NCI-H345 treated with DMSO at 0.1 percent for 48 hours (cell line): ENCODE data around the gene SF3B2.
"Not testable (repeated sequence)": the region's sequence is repeated elsewhere in the genome, so short reads cannot be mapped to it uniquely, and the experiment has no call there.

Source experiments
- DNase-seq: peaks from one replicate; lab custom pipeline; 2025; ENCODE audit not compliant: unreplicated experiment; lab: John Stamatoyannopoulos, UW

SF3B2 gene

GRCh38 chr11:66106786-66107599 is 54.8 kb downstream of the SF3B2 start:
- DNase-seq = no peak

- no peak for DNase-seq
Measured at GRCh38 chr11:66107600-66108510, 55.7 kb downstream of the SF3B2 start.

- no peak for DNase-seq
Measured at GRCh38 chr11:66109294-66109693, 57.1 kb downstream of the SF3B2 start.

DNA sequence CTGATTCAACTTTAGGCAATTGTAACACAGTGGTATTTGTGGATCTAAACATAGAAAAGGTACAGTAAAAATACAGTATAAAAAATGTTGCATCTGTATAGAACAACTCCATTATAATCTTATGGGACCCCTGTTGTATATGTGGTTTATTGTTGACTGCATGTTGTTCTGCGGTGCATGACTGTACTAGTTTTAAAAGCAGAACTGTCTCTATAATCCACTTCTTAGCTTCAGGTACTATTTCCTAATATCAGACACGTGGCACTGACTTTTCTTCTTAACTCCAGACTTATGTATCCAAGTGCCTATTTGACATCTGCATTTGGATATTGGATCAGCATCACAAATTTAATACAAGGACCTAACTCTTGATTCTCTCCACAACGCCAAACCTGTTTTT is 59.0 kb downstream of the SF3B2 start:
- no peak for DNase-seq

DNA sequence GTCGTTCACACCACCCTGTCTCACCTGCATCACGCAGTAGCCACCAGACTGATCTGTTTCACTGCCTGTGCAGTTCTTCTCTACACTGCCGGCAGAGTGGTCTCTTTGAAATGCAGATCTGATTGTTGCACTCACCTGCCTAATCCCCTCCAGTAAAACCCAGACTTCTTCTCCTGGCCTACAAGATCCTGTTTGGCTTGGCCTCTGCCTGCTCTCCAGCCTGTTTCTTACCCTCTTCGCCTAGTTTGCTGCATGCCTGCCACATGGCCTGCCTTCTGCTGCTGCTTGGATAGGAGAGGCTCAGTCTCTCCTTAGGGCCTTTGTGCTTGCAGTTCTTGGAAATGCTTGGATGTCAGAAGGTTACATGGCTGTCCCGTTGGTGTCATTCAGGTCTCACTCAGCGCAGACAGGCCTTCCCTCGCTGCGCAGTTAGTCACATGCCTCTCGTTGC is 59.9 kb downstream of the SF3B2 start:
- DNase-seq = no peak

DNA sequence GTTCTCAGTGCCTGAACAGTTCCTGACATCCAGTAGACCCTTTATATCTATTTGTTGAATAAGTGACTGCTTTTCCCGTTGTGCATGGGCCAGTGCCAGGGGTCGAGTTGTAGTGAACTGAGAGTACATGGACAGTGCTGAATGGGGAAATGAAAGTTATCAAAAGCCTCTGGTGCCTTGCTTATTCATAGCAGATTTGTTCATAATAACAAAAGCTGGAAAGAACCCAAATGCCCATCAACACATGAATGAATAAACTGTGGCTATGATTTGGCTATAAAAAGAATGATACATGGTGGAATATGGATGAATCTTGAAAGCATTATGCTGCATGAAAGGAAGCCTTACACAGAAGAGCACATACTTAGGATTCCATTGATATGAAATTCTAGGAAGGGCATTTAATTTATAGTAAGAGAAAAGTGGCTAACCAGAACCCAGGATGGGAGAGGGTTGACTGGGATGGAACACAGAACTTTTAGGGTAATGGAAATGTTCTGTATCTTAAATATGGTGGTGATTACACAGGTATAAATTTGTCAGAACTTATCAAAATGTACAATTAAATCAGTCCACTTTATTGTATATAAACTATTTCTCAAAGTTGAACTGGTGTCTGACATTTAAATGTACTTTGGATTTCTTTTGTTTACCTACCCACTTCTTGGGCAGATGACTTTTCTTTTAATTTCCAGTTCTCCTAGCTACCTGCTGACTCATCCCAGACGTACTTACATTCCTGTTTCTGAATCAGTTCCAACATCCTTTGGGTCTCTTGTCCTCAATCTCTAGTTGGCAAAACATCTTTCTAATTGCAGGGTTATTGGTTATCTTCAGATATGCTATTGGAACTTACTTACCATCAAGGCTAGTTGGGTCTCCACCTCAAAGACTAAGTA is 60.7 kb downstream of the SF3B2 start:
- DNase-seq = no peak

DNA sequence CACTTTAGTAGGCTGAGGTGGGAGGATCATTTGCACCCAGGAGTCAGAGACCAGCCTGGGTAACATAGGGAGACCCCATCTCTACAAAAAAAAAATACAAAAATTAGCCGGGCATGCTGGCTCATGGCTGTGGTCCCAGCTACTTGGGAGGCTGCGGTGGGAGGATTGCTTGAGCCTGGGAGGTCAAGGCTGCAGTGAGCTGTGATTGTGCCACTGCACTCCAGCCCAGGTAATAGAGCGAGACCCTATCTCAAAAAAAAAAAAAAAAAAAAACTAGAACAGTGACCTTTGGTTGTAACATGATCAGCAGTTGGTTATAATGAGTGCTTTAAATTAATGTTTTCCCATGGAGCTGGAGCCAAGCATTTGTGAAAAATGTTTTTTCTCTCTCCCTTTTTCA is 62.8 kb downstream of the SF3B2 start:
- not testable (repeated sequence) for DNase-seq

GRCh38 chr11:66115638-66116301 is 63.6 kb downstream of the SF3B2 start:
- no peak for DNase-seq

- no peak for DNase-seq
Measured at GRCh38 chr11:66116576-66117361, 64.6 kb downstream of the SF3B2 start.

- no peak for DNase-seq
Measured at GRCh38 chr11:66118847-66119246, 66.7 kb downstream of the SF3B2 start.
